H9 (cell line): ENCODE measurements around the gene EXOC3. TPM values are rescaled to one million over a fixed set of nuclear protein-coding genes. Genes with fewer than 3 reads are reported as not detected.
"Not testable (repeated sequence)": the region's sequence is repeated elsewhere in the genome, so short reads cannot be mapped to it uniquely, and the experiment has no call there.

Experiments used
- DNase-seq: peaks from one replicate; pipeline ENCODE4 v3.0.0-alpha.2; 2017
- H2AFZ ChIP-seq: one replicate; pipeline ENCODE4 v1.6.1; 2013; ENCODE audit warnings: mild to moderate bottlenecking, low read length, control low read depth, moderate library complexity
- H2AK5ac ChIP-seq: 2 replicates; pipeline ENCODE4 v1.6.1; 2013; ENCODE audit warnings: low read length, control low read depth, mixed read lengths; ENCODE audit not compliant: insufficient read length
- H2BK120ac ChIP-seq: one replicate; pipeline ENCODE4 v1.6.1; 2013; ENCODE audit warnings: low read depth, mild to moderate bottlenecking, low read length, control low read depth, inconsistent platforms; ENCODE audit not compliant: poor library complexity, severe bottlenecking
- H2BK12ac ChIP-seq: 2 replicates; pipeline ENCODE4 v1.6.1; 2013; ENCODE audit warnings: low read length, control low read depth, mixed read lengths, low read depth; ENCODE audit not compliant: insufficient read length
- H2BK15ac ChIP-seq: 2 replicates; pipeline ENCODE4 v1.6.1; 2013; ENCODE audit warnings: low read depth, low read length, control low read depth
- H2BK20ac ChIP-seq: one replicate; pipeline ENCODE4 v1.6.1; 2013; ENCODE audit warnings: low read depth, mild to moderate bottlenecking, low read length, control low read depth, inconsistent platforms; ENCODE audit not compliant: poor library complexity, severe bottlenecking
- H2BK5ac ChIP-seq: 2 replicates; pipeline ENCODE4 v1.6.1; 2013; ENCODE audit warnings: low read length, control low read depth, mixed read lengths; ENCODE audit not compliant: insufficient read length
- H3K14ac ChIP-seq: 2 replicates; pipeline ENCODE4 v1.6.1; 2013; ENCODE audit warnings: low read length, control low read depth; ENCODE audit not compliant: insufficient read depth
- H3K18ac ChIP-seq: 2 replicates; pipeline ENCODE4 v1.6.1; 2013; ENCODE audit warnings: low read depth, mild to moderate bottlenecking, mixed read lengths, low read length, control low read depth; ENCODE audit not compliant: insufficient read length
- H3K23ac ChIP-seq: 2 replicates; pipeline ENCODE4 v1.6.1; 2013; ENCODE audit warnings: low read length, control low read depth, mixed read lengths, low read depth; ENCODE audit not compliant: insufficient read length
- H3K23me2 ChIP-seq: 2 replicates; pipeline ENCODE4 v1.6.1; 2013; ENCODE audit warnings: low read depth, mild to moderate bottlenecking, mixed read lengths, low read length, control low read depth; ENCODE audit not compliant: insufficient read length, poor library complexity, severe bottlenecking
- H3K27ac ChIP-seq: 2 replicates; pipeline ENCODE4 v1.5.1; 2013; ENCODE audit warnings: low read length, control low read depth, mixed read lengths, low read depth; ENCODE audit not compliant: insufficient read length
- H3K27me3 ChIP-seq: 2 replicates; pipeline ENCODE4 v1.6.1; 2013; ENCODE audit warnings: low read length, control low read depth, inconsistent platforms; ENCODE audit not compliant: insufficient read depth
- H3K4ac ChIP-seq: 2 replicates; pipeline ENCODE4 v1.6.1; 2013; ENCODE audit warnings: low read depth, mild to moderate bottlenecking, control low read depth, inconsistent platforms, low read length, moderate library complexity
- H3K4me1 ChIP-seq: 2 replicates; pipeline ENCODE4 v1.6.1; 2013; ENCODE audit warnings: low read length, control low read depth, inconsistent platforms; ENCODE audit not compliant: insufficient read depth
- H3K4me2 ChIP-seq: 2 replicates; pipeline ENCODE4 v1.6.1; 2013; ENCODE audit warnings: low read length, control low read depth, mixed read lengths; ENCODE audit not compliant: insufficient read length, insufficient read depth
- H3K56ac ChIP-seq: 2 replicates; pipeline ENCODE4 v1.6.1; 2013; ENCODE audit warnings: low read depth, mild to moderate bottlenecking, mixed read lengths, low read length, control low read depth; ENCODE audit not compliant: insufficient read length
- H3K79me1 ChIP-seq: 2 replicates; pipeline ENCODE4 v1.6.1; 2013; ENCODE audit warnings: low read depth, mild to moderate bottlenecking, moderate library complexity, low read length, control low read depth, inconsistent platforms; ENCODE audit not compliant: insufficient read depth, poor library complexity, severe bottlenecking
- H3K79me2 ChIP-seq: 2 replicates; pipeline ENCODE4 v1.6.1; 2013; ENCODE audit warnings: low read length, control low read depth, inconsistent platforms; ENCODE audit not compliant: insufficient read depth
- H3K9ac ChIP-seq: 2 replicates; pipeline ENCODE4 v1.6.1; 2013; ENCODE audit warnings: low read length, control low read depth, mixed read lengths; ENCODE audit not compliant: insufficient read length; ENCODE audit errors: extremely low read depth
- H3K9me3 ChIP-seq: one replicate; pipeline ENCODE4 v1.6.1; 2013; ENCODE audit warnings: low read depth, low read length, inconsistent platforms; ENCODE audit not compliant: control insufficient read depth
- H3T11ph ChIP-seq: one replicate; pipeline ENCODE4 v1.6.1; 2013; ENCODE audit warnings: mild to moderate bottlenecking, low read length, control low read depth, inconsistent platforms
- H4K20me1 ChIP-seq: one replicate; pipeline ENCODE4 v1.6.1; 2013; ENCODE audit not compliant: control insufficient read depth, insufficient read length, insufficient read depth
- H4K5ac ChIP-seq: 2 replicates; pipeline ENCODE4 v1.6.1; 2013; ENCODE audit warnings: low read depth, mild to moderate bottlenecking, mixed read lengths, low read length, control low read depth; ENCODE audit not compliant: insufficient read length
- H4K8ac ChIP-seq: replicated peaks from 2 replicates; pipeline ENCODE4 v1.6.1; 2013; ENCODE audit warnings: low read length, control low read depth, mixed read lengths, low read depth; ENCODE audit not compliant: insufficient read length
- H4K91ac ChIP-seq: 2 replicates; pipeline ENCODE4 v1.6.1; 2013; ENCODE audit warnings: low read depth, mild to moderate bottlenecking, moderate library complexity, mixed read lengths, low read length, control low read depth; ENCODE audit not compliant: insufficient read length
- H3K27ac Mint-ChIP-seq, 3 experiments: 2 replicates in 2 of 3; 3 replicates in 1 of 3; pipeline ENCODE4 v1.8.0; 2020 to 2021; ENCODE audit warnings: mixed read lengths in 3 of 3, mild to moderate bottlenecking in 1 of 3, moderate library complexity in 1 of 3
- H3K27me3 Mint-ChIP-seq: 2 replicates; pipeline ENCODE4 v1.8.0; 2021; ENCODE audit warnings: low read depth, mild to moderate bottlenecking, moderate library complexity, mixed read lengths
- H3K36me3 Mint-ChIP-seq, 3 experiments: 2 replicates in 2 of 3; 3 replicates in 1 of 3; pipeline ENCODE4 v1.8.0; 2020 to 2021; ENCODE audit warnings: low read depth in 3 of 3, mixed read lengths in 3 of 3; ENCODE audit not compliant: insufficient read depth in 1 of 3
- H3K4me1 Mint-ChIP-seq, 2 experiments: 2 replicates each; pipeline ENCODE4 v1.8.0; 2020; ENCODE audit warnings: mixed read lengths in 2 of 2
- H3K4me3 Mint-ChIP-seq, 2 experiments: 2 replicates in 1 of 2; 3 replicates in 1 of 2; pipeline ENCODE4 v1.8.0; 2020 to 2021; ENCODE audit warnings: mild to moderate bottlenecking in 2 of 2, mixed read lengths in 2 of 2, moderate library complexity in 1 of 2
- H3K9me3 Mint-ChIP-seq, 2 experiments: 2 replicates in 1 of 2; 3 replicates in 1 of 2; pipeline ENCODE4 v1.8.0; 2020; ENCODE audit warnings: mild to moderate bottlenecking in 2 of 2, mixed read lengths in 2 of 2, moderate library complexity in 1 of 2
- WGBS: extraction: QIAGEN DNeasy Blood & Tissue Kit; methylation state at CpG from one replicate; pipeline ENCODE4 v1.1.7; 2013; ENCODE audit warnings: missing lambda C conversion rate, low lambda C conversion rate, mixed read lengths; ENCODE audit not compliant: insufficient read length; ENCODE audit errors: extremely low coverage; 5-methylcytosine and 5-hydroxymethylcytosine counted together
- total RNA-seq: library from RNA; stranded (reverse); gene quantifications from 2 replicates; pipeline ENCODE4 v1.2.1, GENCODE V29; 2021
- TF ChIP-seq, protein P1 (sequence below): fragments of 200-600 bp; sonication (generic); conservative IDR thresholded peaks from 3 replicates; pipeline ENCODE4 v1.8.0; 2021; ENCODE audit warnings: antibody characterized with exemption, mild to moderate bottlenecking

The EXOC3 gene
- total RNA-seq, 1 experiment from 2014 or later: 36.7 TPM

DNA sequence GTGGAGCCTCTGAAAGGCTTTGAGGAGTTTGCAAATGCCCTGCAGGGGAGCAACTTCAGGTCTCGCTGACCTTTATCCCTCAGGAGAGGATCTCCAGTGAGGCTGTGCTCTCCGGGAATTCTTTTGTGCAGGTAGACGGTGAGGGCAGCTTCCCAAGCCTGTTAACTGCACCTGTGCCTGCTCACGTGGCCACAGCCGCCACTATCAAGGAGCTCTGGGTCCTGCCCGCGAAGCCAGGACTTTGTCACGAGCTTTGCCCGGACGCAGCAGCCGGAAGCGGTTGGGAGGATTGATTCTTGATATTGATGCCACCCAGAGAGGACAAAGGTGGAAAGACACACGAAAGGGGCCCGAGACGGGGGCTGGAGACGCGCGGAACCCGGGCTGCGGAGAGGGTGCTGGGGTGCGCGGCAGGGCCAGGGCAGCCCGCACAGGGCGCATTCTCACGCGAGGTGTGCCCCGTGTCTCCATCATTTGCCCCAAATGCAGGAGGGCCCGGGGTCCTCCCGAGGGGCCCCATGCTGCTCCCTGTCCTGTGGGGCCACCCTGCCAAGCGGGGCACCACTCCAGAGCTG lies 63.1 kb downstream of the EXOC3 start:
- no peaks in the 10 kb centered on the region for H3K4me1 ChIP-seq
- no peak overlapping the region for H3K4ac ChIP-seq
- no peak overlapping the region for H3K23ac ChIP-seq
- H3K23me2 ChIP-seq: no peaks in the 10 kb centered on the region
- H2BK5ac ChIP-seq: no peak overlapping the region
- H2BK120ac ChIP-seq: no peak overlapping the region
- H3K4me1 Mint-ChIP-seq: peaks cover 0 to 4% of the 10 kb centered on the region in 2 experiments; a peak in 2 of 4 replicates
- no peaks in the 10 kb centered on the region for H3K79me1 ChIP-seq
- no peak overlapping the region for H3K4me2 ChIP-seq
- H3K27me3 Mint-ChIP-seq: peaks cover 50% of the 10 kb centered on the region
- no peak overlapping the region for H4K8ac ChIP-seq
- H3K9me3 Mint-ChIP-seq: peaks cover 0 to 3% of the 10 kb centered on the region in 2 experiments; a peak in 1 of 5 replicates
- no peaks in the 10 kb centered on the region for H3K36me3 Mint-ChIP-seq
- H3K56ac ChIP-seq: no peak overlapping the region
- H3K9ac ChIP-seq: no peak overlapping the region
- no peak overlapping the region for H3K4me3 Mint-ChIP-seq
- DNase-seq: no peak
- no peaks in the 10 kb centered on the region for H3K9me3 ChIP-seq
- no peaks in the 10 kb centered on the region; the same call in 1 of the 2 replicates for H3K27me3 ChIP-seq
- no peak overlapping the region for H3T11ph ChIP-seq
- H3K27ac Mint-ChIP-seq: no peak overlapping the region
- H4K20me1 ChIP-seq: no peaks in the 10 kb centered on the region
- H3K79me2 ChIP-seq: no peaks in the 10 kb centered on the region
- no peak overlapping the region for H2BK12ac ChIP-seq
- no peak overlapping the region for H3K27ac ChIP-seq
- H3K18ac ChIP-seq: no peak overlapping the region
- no peak overlapping the region for H4K5ac ChIP-seq
- no peak overlapping the region for H2AK5ac ChIP-seq
- no peak overlapping the region for H2AFZ ChIP-seq
- H3K14ac ChIP-seq: no peak overlapping the region
- TF ChIP-seq, protein P1, sequence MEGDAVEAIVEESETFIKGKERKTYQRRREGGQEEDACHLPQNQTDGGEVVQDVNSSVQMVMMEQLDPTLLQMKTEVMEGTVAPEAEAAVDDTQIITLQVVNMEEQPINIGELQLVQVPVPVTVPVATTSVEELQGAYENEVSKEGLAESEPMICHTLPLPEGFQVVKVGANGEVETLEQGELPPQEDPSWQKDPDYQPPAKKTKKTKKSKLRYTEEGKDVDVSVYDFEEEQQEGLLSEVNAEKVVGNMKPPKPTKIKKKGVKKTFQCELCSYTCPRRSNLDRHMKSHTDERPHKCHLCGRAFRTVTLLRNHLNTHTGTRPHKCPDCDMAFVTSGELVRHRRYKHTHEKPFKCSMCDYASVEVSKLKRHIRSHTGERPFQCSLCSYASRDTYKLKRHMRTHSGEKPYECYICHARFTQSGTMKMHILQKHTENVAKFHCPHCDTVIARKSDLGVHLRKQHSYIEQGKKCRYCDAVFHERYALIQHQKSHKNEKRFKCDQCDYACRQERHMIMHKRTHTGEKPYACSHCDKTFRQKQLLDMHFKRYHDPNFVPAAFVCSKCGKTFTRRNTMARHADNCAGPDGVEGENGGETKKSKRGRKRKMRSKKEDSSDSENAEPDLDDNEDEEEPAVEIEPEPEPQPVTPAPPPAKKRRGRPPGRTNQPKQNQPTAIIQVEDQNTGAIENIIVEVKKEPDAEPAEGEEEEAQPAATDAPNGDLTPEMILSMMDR: no peak
- no peak overlapping the region for H2BK15ac ChIP-seq
- H2BK20ac ChIP-seq: no peak overlapping the region
- no peak overlapping the region for H4K91ac ChIP-seq
- WGBS: no CpG with 5 or more reads among the region's 30 CpGs

DNA sequence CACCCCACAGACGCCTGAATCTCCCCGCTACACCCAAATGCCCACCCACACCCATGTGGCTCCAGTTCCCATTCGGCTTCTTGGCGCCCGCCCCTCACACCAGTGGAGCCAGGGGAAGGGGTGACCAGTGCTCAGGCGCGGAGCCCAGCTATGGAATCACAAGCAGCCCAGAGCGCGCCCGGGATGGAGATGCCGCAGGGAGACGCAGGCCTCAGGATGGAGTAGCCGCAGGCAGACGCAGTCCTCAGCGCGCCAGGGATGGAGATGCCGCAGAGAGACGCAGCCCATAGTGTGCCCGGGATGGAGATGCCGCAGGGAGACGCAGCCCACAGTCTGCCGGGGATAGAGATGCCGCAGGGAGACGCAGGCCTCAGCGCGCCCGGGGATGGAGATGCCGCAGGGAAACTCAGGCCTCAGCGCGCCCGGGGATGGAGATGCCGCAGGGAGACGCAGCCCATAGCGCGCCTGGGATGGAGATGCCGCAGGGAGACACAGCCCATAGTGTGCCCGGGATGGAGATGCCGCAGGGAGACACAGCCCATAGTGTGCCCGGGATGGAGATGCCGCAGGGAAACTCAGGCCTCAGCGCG lies 65.1 kb downstream of the EXOC3 start:
- H4K20me1 ChIP-seq, H3K9ac ChIP-seq, H3K9me3 ChIP-seq, H3T11ph ChIP-seq, H2BK15ac ChIP-seq, H4K91ac ChIP-seq, H3K4me1 ChIP-seq, H2AK5ac ChIP-seq, H2BK12ac ChIP-seq, H3K36me3 Mint-ChIP-seq, H3K4me1 Mint-ChIP-seq, H3K27me3 ChIP-seq, H3K23ac ChIP-seq, H3K27ac Mint-ChIP-seq, H3K79me1 ChIP-seq, H3K27ac ChIP-seq, H3K4ac ChIP-seq, H3K4me2 ChIP-seq, H3K23me2 ChIP-seq, H3K18ac ChIP-seq, H2AFZ ChIP-seq, H3K79me2 ChIP-seq, H2BK20ac ChIP-seq, H4K8ac ChIP-seq, H4K5ac ChIP-seq, H3K9me3 Mint-ChIP-seq, DNase-seq, H2BK5ac ChIP-seq, H3K14ac ChIP-seq, H3K4me3 Mint-ChIP-seq, H3K56ac ChIP-seq, H2BK120ac ChIP-seq: not testable (repeated sequence)
- WGBS: no CpG with 5 or more reads among the region's 42 CpGs
- H3K27me3 Mint-ChIP-seq: peaks cover 53% of the 10 kb centered on the region
